Neural cell (in vitro differentiated cells): ENCODE measurements around the gene VWA5B1. TPM values are rescaled to one million over a fixed set of nuclear protein-coding genes. Genes with fewer than 3 reads are reported as not detected.

Experiments used
- H2AFZ ChIP-seq: fragments of 200-600, 300-800 bp; sonication (generic), shearing (Covaris generic); 2 replicates; pipeline ENCODE4 v1.6.0; 2014; ENCODE audit warnings: low read depth, mild to moderate bottlenecking, antibody characterized with exemption, low read length, moderate library complexity
- H3F3A ChIP-seq: fragments of 200-600 bp; shearing (Covaris generic); 2 replicates; pipeline ENCODE4 v1.6.1; 2016; ENCODE audit warnings: mild to moderate bottlenecking, moderate library complexity, mixed read lengths, antibody characterized with exemption, low read length; ENCODE audit not compliant: insufficient read depth, poor library complexity, severe bottlenecking
- H3K27ac ChIP-seq: fragments of 200-600, 300-800 bp; sonication (generic), shearing (Covaris generic); 2 replicates; pipeline ENCODE4 v1.5.1; 2014; ENCODE audit warnings: mild to moderate bottlenecking, low read length, moderate library complexity
- H3K27me3 ChIP-seq: fragments of 300-800, 200-600 bp; sonication (generic), shearing (Covaris generic); 2 replicates; pipeline ENCODE4 v1.6.0; 2014; ENCODE audit warnings: mild to moderate bottlenecking, low read depth, low read length, moderate library complexity; ENCODE audit not compliant: insufficient read depth
- H3K36me3 ChIP-seq: fragments of 300-800, 200-600 bp; sonication (generic), shearing (Covaris generic); 2 replicates; pipeline ENCODE4 v1.5.1; 2014; ENCODE audit warnings: mild to moderate bottlenecking, antibody characterized with exemption, low read length, moderate library complexity; ENCODE audit not compliant: insufficient read depth
- H3K4me2 ChIP-seq: fragments of 300-800, 200-600 bp; sonication (generic), shearing (Covaris generic); 2 replicates; pipeline ENCODE4 v1.6.0; 2014; ENCODE audit warnings: mild to moderate bottlenecking, low read length
- H3K4me3 ChIP-seq: fragments of 300-800, 200-600 bp; sonication (generic), shearing (Covaris generic); 2 replicates; pipeline ENCODE4 v1.5.1; 2014; ENCODE audit warnings: mild to moderate bottlenecking, low read length, moderate library complexity
- H3K79me2 ChIP-seq: fragments of 200-600 bp; shearing (Covaris generic); replicated peaks from 2 replicates; pipeline ENCODE4 v1.6.0; 2014; ENCODE audit warnings: mild to moderate bottlenecking, low read length, moderate library complexity; ENCODE audit not compliant: insufficient read depth
- H3K9ac ChIP-seq: fragments of 300-800, 200-600 bp; sonication (generic), shearing (Covaris generic); 2 replicates; pipeline ENCODE4 v1.6.1; 2016; ENCODE audit warnings: mild to moderate bottlenecking, low read length, mixed read lengths
- H3K9me2 ChIP-seq: fragments of 200-600 bp; shearing (Covaris generic); 2 replicates; pipeline ENCODE4 v1.6.1; 2016; ENCODE audit warnings: mild to moderate bottlenecking, low read length, mixed read lengths; ENCODE audit not compliant: insufficient read depth
- H3K9me3 ChIP-seq: fragments of 200-600, 300-800 bp; sonication (generic), shearing (Covaris generic); 2 replicates; pipeline ENCODE4 v1.6.1; 2016; ENCODE audit warnings: mild to moderate bottlenecking, mixed run types, low read length, moderate library complexity, mixed read lengths
- H4K20me1 ChIP-seq: fragments of 200-600 bp; shearing (Covaris generic); 2 replicates; pipeline ENCODE4 v1.6.1; 2016; ENCODE audit warnings: mild to moderate bottlenecking, mixed run types; ENCODE audit not compliant: insufficient read depth
- EP300 ChIP-seq: fragments of 450-650 bp; conservative IDR thresholded peaks from 2 replicates; pipeline ENCODE4 v1.6.1; 2014; ENCODE audit warnings: antibody characterized with exemption, mild to moderate bottlenecking, moderate library complexity; ENCODE audit not compliant: poor library complexity, severe bottlenecking
- EZH2 ChIP-seq: fragments of 200-600, 300-800 bp; shearing (Covaris generic), sonication (generic); IDR thresholded peaks from 2 replicates; pipeline ENCODE4 v1.6.1; 2014; ENCODE audit warnings: antibody characterized with exemption, low read length, borderline replicate concordance, mild to moderate bottlenecking; ENCODE audit not compliant: insufficient read depth, poor library complexity, severe bottlenecking
- MXI1 ChIP-seq: fragments of 450-650 bp; conservative IDR thresholded peaks from 2 replicates; pipeline ENCODE4 v1.6.1; 2014; ENCODE audit warnings: antibody characterized with exemption, mild to moderate bottlenecking; ENCODE audit not compliant: poor library complexity, severe bottlenecking
- POLR2AphosphoS5 ChIP-seq: IDR thresholded peaks from 2 replicates; pipeline ENCODE4 v1.6.1; 2012
- RAD21 ChIP-seq: fragments of 450-650 bp; conservative IDR thresholded peaks from 2 replicates; pipeline ENCODE4 v1.6.1; 2014; ENCODE audit warnings: antibody characterized with exemption, mild to moderate bottlenecking, moderate library complexity
- REST ChIP-seq: IDR thresholded peaks from 2 replicates; pipeline ENCODE4 v1.6.1; 2012; ENCODE audit warnings: borderline replicate concordance
- SMC3 ChIP-seq: fragments of 450-650 bp; conservative IDR thresholded peaks from 2 replicates; pipeline ENCODE4 v1.6.1; 2014; ENCODE audit warnings: antibody characterized with exemption, mild to moderate bottlenecking, moderate library complexity; ENCODE audit not compliant: poor library complexity
- TAF1 ChIP-seq: IDR thresholded peaks from 2 replicates; pipeline ENCODE4 v1.6.1; 2012; ENCODE audit warnings: low read depth
- polyA plus RNA-seq: library from polyadenylated mRNA; depleted of rRNA; stranded (reverse); fragments of >200 nt; gene quantifications from 2 replicates; pipeline ENCODE4 v1.2.3, GENCODE V29; 2014
- TF ChIP-seq, protein P1 (sequence below): fragments of 450-650 bp; IDR thresholded peaks from 2 replicates; pipeline ENCODE4 v1.5.1; 2014; ENCODE audit warnings: antibody characterized with exemption, mild to moderate bottlenecking, moderate library complexity; ENCODE audit not compliant: poor library complexity, severe bottlenecking

The VWA5B1 gene
- polyA plus RNA-seq, 1 donor from 2014 or later = 0.27 TPM

- H3K9me3 ChIP-seq = no peaks in the 10 kb centered on the region
- H3K4me2 ChIP-seq = no peak overlapping the region
- no peaks in the 10 kb centered on the region for H3K79me2 ChIP-seq
- H3K27me3 ChIP-seq = no peaks in the 10 kb centered on the region
- no peaks in the 10 kb centered on the region for H3K36me3 ChIP-seq
- no peak overlapping the region for H3K4me3 ChIP-seq
- no peak overlapping the region for H2AFZ ChIP-seq
- H4K20me1 ChIP-seq = no peaks in the 10 kb centered on the region
- TF ChIP-seq REST (no peak), MXI1 (no peak), EZH2 (no peak), POLR2AphosphoS5 (no peak), TAF1 (no peak), SMC3 (no peak), RAD21 (no peak), EP300 (no peak)
- TF ChIP-seq, protein P1, sequence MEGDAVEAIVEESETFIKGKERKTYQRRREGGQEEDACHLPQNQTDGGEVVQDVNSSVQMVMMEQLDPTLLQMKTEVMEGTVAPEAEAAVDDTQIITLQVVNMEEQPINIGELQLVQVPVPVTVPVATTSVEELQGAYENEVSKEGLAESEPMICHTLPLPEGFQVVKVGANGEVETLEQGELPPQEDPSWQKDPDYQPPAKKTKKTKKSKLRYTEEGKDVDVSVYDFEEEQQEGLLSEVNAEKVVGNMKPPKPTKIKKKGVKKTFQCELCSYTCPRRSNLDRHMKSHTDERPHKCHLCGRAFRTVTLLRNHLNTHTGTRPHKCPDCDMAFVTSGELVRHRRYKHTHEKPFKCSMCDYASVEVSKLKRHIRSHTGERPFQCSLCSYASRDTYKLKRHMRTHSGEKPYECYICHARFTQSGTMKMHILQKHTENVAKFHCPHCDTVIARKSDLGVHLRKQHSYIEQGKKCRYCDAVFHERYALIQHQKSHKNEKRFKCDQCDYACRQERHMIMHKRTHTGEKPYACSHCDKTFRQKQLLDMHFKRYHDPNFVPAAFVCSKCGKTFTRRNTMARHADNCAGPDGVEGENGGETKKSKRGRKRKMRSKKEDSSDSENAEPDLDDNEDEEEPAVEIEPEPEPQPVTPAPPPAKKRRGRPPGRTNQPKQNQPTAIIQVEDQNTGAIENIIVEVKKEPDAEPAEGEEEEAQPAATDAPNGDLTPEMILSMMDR = no peak
- no peaks in the 10 kb centered on the region for H3K9me2 ChIP-seq
- H3K27ac ChIP-seq = no peak overlapping the region
- H3K9ac ChIP-seq = no peak overlapping the region
- no peaks in the 10 kb centered on the region for H3F3A ChIP-seq
Observed at GRCh38 chr1:20284046-20284445, 6.6 kb upstream of the VWA5B1 start.

GRCh38 chr1:20284625-20285024 is 6.0 kb upstream of the VWA5B1 start:
- H3F3A ChIP-seq = no peaks in the 10 kb centered on the region

More at GRCh38 chr1:20284625-20285024, 6.0 kb upstream of the VWA5B1 start:
- Histone ChIP-seq H3K27ac (no peak overlapping the region), H3K36me3 (no peaks in the 10 kb centered on the region), H4K20me1 (no peaks in the 10 kb centered on the region), H3K4me2 (no peak overlapping the region), H3K9me3 (no peaks in the 10 kb centered on the region), H3K4me3 (no peak overlapping the region), H3K9me2 (no peaks in the 10 kb centered on the region), H3K79me2 (no peaks in the 10 kb centered on the region), H3K27me3 (no peaks in the 10 kb centered on the region), H2AFZ (no peak overlapping the region), H3K9ac (no peak overlapping the region)
- TF ChIP-seq MXI1 (no peak), REST (no peak), RAD21 (no peak), SMC3 (no peak), POLR2AphosphoS5 (no peak), TAF1 (no peak), EP300 (no peak), EZH2 (no peak)
- TF ChIP-seq, protein P1 = no peak
